SK-N-MC (cell line): ENCODE results near the gene RND3.

ENCODE experiments used
- EZH2 ChIP-seq: fragments of 200-600 bp; sonication (generic); IDR thresholded peaks from one replicate; pipeline ENCODE4 v1.6.1; 2017; ENCODE audit warnings: antibody characterized with exemption
- POLR2AphosphoS5 ChIP-seq: IDR thresholded peaks from 2 replicates; pipeline ENCODE4 v1.6.1; 2012; ENCODE audit warnings: mild to moderate bottlenecking, low read depth, low read length, borderline replicate concordance

DNA sequence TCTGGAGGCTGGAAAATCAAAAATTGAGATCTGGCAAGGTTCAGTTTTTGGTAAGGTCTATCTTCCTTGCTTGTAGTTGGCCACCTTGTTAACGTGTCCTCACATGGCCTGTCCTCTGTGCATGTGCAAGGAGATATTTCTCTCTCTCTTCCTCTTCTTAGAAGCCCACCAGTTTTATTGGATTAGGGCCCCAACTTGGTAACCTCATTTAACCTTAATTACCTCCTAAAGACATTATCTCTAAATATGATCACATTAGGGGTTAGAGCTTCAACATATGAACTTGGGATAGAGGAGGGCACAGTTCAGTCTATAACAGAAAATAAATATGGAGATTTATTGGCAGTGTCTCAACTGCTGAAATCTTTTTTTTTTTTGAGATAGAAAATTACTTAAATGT lies 19.6 kb upstream of the RND3 start:
- TF ChIP-seq POLR2AphosphoS5, result no peak
- no peak for TF ChIP-seq EZH2
